Measurements from ENCODE around the gene CFAP68.

GRCh38 chr11:111841370-111842053 lies 37.8 kb upstream of the CFAP68 start:
- TF ChIP-seq EZH2 (IDR thresholded peaks at IDR 0.05; ENCODE audit: insufficient read depth, poor library complexity, severe bottlenecking) (no peak), EZH2phosphoT487 (IDR thresholded peaks at IDR 0.05; ENCODE audit: insufficient read depth, low read depth) (no peak)

Data from GM23248 (cell line).